ENCODE measurements around the gene RAB11FIP4.

Gene RAB11FIP4

DNA sequence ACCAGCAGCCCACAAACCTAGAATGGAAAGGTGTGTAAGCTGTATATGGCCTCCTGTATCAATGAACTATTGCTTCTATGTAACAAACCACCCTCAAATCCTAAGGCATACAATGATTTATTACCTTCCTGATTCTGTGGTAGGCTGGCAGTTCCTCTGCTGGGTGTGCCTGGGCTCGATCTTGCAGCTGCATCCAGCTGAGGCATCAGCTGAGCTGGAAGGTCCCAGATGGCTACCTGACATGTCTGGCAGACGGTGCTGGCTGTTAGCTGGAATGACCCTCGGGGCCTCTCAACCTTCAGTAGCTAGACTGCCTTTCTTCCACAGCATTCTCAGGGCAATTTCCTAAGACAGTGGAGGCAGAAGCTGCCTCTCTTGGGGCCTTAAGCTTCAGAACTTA, 152.7 kb downstream of the RAB11FIP4 start:
- Histone ChIP-seq H3K9me3 (ENCODE audit: control insufficient read depth, low read length) (no peaks in the 10 kb centered on the region), H3K9ac (no peak overlapping the region), H3K27me3 (ENCODE audit: control insufficient read depth, insufficient read depth, low read length) (no peaks in the 10 kb centered on the region), H3K4me2 (ENCODE audit: low read length) (no peak overlapping the region), H3K27ac (no peak overlapping the region), H2AFZ (no peak overlapping the region), H3K4me1 (no peaks in the 10 kb centered on the region), H3K4me3 (ENCODE audit: low read depth, low read length) (no peak overlapping the region), H3K79me2 (no peaks in the 10 kb centered on the region), H3K36me3 (ENCODE audit: control insufficient read depth, insufficient read depth, low read length) (no peaks in the 10 kb centered on the region)
- TF ChIP-seq, protein P1, sequence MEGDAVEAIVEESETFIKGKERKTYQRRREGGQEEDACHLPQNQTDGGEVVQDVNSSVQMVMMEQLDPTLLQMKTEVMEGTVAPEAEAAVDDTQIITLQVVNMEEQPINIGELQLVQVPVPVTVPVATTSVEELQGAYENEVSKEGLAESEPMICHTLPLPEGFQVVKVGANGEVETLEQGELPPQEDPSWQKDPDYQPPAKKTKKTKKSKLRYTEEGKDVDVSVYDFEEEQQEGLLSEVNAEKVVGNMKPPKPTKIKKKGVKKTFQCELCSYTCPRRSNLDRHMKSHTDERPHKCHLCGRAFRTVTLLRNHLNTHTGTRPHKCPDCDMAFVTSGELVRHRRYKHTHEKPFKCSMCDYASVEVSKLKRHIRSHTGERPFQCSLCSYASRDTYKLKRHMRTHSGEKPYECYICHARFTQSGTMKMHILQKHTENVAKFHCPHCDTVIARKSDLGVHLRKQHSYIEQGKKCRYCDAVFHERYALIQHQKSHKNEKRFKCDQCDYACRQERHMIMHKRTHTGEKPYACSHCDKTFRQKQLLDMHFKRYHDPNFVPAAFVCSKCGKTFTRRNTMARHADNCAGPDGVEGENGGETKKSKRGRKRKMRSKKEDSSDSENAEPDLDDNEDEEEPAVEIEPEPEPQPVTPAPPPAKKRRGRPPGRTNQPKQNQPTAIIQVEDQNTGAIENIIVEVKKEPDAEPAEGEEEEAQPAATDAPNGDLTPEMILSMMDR (IDR thresholded peaks at IDR 0.05) = no peak

DNA sequence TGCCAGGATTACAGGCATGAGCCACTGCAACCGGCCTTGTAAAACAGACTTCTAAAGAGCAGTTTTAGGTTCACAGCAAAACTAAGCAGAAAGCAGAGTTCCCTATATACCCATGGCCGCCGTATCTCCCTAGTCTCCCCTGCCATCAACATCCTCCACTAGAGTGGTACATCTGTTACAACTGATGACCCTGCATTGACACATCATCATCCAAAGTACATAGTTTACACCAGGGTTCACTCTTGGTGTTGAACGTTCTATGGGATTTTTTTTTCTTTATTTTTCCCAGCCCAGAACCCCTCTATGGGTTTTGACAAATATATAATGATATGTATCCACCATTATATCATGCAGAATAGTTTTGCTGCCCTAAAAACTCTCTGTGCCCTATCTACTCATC, 155.2 kb downstream of the RAB11FIP4 start:
- no peaks in the 10 kb centered on the region for H3K27me3 ChIP-seq (ENCODE audit: control insufficient read depth, insufficient read depth, low read length)
- no peak overlapping the region for H2AFZ ChIP-seq
- H3K9ac ChIP-seq = no peak overlapping the region
- no peak overlapping the region for H3K4me3 ChIP-seq (ENCODE audit: low read depth, low read length)
- H3K36me3 ChIP-seq (ENCODE audit: control insufficient read depth, insufficient read depth, low read length) = no peaks in the 10 kb centered on the region
- no peaks in the 10 kb centered on the region for H3K4me1 ChIP-seq
- H3K4me2 ChIP-seq (ENCODE audit: low read length) = no peak overlapping the region
- no peak overlapping the region for H3K27ac ChIP-seq
- TF ChIP-seq, protein P1 (IDR thresholded peaks at IDR 0.05) = no peak
- no peaks in the 10 kb centered on the region for H3K79me2 ChIP-seq
- H3K9me3 ChIP-seq (ENCODE audit: control insufficient read depth, low read length) = no peaks in the 10 kb centered on the region

DNA sequence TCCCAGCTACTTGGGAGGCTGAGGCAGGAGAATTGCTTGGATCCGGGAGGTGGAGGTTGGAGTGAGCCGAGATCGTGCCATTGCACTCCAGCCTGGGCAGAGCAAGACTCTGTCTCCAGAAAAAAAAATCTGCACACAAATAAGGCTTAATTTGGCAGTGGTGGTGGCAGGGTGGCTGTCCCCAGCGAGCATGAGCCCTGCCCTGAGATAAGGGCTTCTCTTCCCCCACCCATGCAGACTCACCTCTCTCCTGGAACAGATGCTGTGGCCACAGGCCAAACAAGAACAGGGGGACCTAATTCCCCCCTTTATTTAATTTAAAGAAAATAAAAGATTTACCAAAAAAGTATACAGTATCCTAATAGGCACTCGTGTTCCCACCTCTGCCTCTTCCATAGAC, 157.2 kb downstream of the RAB11FIP4 start:
- H3K36me3 ChIP-seq (ENCODE audit: control insufficient read depth, insufficient read depth, low read length) = no peaks in the 10 kb centered on the region
- TF ChIP-seq, protein P1 (IDR thresholded peaks at IDR 0.05) = no peak
- H3K27me3 ChIP-seq (ENCODE audit: control insufficient read depth, insufficient read depth, low read length) = no peaks in the 10 kb centered on the region
- peak overlapping the region; percentile 89 for H2AFZ ChIP-seq
- H3K4me1 ChIP-seq = no peaks in the 10 kb centered on the region
- H3K27ac ChIP-seq = peak overlapping the region; percentile 70
- H3K9me3 ChIP-seq (ENCODE audit: control insufficient read depth, low read length) = no peaks in the 10 kb centered on the region
- no peak overlapping the region for H3K9ac ChIP-seq
- H3K79me2 ChIP-seq = no peaks in the 10 kb centered on the region
- peak overlapping the region; percentile 87 for H3K4me3 ChIP-seq (ENCODE audit: low read depth, low read length)
- H3K4me2 ChIP-seq (ENCODE audit: low read length) = peak overlapping the region; percentile 97

DNA sequence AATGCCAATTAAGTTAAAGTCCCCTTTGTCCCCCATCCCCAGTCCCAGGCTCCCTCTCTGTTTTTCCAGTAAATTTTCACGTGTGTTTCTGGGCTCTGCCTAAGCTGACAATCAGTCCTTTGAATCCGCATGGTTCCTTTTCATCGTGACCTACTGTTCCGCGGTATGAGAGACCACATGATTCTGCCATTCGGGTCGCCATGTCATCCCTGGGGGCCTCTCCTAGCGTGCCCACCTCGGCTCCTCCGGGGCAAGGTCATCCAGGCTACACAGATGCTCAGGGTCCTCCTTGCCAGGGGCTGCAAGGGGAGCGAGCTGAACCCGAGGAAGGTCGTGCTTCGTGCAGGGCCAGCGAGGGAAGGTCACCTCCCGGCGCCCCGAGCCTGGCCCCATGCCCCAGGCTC, 157.6 kb downstream of the RAB11FIP4 start:
- Histone ChIP-seq H3K4me3 (ENCODE audit: low read depth, low read length) (peak overlapping the region; percentile 87), H3K27ac (peak overlapping the region; percentile 70), H3K9ac (no peak overlapping the region), H3K4me1 (no peaks in the 10 kb centered on the region), H3K79me2 (no peaks in the 10 kb centered on the region), H3K36me3 (ENCODE audit: control insufficient read depth, insufficient read depth, low read length) (no peaks in the 10 kb centered on the region), H3K4me2 (ENCODE audit: low read length) (peak overlapping the region; percentile 97), H2AFZ (peak overlapping the region; percentile 89), H3K9me3 (ENCODE audit: control insufficient read depth, low read length) (no peaks in the 10 kb centered on the region), H3K27me3 (ENCODE audit: control insufficient read depth, insufficient read depth, low read length) (no peaks in the 10 kb centered on the region)
- TF ChIP-seq, protein P1 (IDR thresholded peaks at IDR 0.05) = no peak
